ENCODE measurements around the gene SGSH.

SGSH gene

DNA sequence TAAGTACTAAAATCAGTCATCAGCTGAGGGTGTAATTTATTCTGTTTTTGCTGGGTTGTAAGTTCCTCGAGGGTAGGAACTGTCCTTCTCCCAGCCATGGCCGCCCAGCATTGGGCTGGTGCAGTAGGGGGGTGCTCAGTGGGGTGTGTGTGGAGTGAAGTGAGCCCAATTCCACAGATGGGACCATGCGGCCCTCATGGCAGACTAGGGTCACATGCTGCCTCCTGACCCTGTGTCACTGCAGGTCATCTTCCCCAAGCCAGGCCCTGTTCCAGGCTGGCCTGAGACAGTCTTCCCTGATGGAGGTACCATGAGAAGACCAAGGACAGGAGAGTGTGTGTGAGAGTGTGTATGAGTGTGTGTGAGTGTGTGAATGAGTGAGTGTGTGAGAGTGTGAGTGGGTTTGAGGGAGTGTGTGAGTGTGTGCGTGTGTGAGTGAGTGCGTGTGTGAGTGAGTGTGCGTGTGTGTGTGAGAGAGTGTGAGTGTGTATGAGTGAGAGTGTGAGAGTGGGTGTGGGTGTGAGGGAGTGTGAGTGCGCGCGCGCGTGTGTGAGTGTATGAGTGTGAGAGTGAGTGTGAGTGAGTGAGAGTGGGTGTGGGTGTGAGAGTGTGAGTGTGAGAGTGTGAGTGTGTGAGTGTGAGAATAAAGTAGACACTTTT is 3.8 kb upstream of the SGSH start:
- no peak for DNase-seq

DNA sequence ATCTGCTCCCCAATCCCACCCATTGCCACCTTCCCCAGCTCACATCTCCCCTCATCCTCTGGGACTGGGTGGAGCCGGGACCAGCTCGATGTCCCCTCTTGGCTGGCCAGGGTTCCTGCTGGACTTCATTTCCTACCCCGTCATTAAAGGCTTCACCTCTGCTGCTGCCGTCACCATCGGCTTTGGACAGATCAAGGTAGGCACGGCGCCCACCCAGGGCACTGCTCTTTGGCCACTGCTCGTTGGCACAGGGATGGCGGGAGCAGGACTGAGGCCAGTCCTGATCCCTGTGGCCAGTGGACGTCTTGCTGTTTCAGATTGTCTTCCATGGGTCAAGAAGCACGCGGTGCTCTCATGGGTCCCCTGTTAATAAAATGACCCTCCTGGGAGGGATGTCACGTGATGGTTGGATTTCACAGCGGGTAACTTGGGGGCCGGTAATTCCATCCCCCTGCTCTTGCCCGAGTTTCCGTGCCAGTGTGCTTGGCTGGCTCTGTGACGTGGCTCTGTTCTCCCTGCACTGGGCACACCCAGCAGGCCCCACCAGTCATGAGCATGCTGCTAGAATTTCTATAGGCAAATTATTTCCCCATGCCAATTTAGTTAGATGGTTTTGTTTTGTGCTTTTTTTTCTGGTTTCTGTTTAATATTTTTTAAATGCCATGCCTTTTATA is 3.1 kb upstream of the SGSH start:
- no peak for DNase-seq

DNA sequence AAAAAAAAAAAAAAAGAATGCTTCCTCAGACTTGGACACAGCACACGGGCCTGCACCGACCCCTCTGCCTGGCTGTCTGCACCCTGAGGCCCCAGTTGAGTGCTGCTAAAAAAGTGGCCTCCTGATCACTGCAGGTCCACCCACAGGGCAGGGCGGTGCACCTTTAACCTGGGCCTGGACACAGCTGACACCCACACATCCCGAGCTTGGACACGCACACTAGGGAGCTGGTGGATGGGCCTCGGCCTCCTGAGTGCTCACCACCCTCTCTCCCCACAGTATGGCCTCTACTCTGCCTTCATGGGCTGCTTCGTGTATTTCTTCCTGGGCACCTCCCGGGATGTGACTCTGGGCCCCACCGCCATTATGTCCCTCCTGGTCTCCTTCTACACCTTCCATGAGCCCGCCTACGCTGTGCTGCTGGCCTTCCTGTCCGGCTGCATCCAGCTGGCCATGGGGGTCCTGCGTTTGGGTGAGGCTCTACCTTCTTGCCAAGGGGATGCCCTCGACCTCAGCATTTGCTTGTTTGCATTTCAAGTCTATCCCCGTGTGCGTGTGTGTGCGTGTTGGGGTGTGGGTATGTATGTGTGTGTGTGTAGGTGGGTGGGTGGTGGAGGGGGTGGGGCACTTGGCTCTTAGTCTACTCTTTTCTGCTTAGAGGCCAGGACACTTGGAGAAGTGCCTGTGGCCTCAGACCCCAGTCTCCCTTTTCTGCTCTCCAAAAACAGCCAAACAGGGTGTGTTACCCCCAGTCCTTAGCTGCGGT is 2.4 kb upstream of the SGSH start:
- no peak for DNase-seq

DNA sequence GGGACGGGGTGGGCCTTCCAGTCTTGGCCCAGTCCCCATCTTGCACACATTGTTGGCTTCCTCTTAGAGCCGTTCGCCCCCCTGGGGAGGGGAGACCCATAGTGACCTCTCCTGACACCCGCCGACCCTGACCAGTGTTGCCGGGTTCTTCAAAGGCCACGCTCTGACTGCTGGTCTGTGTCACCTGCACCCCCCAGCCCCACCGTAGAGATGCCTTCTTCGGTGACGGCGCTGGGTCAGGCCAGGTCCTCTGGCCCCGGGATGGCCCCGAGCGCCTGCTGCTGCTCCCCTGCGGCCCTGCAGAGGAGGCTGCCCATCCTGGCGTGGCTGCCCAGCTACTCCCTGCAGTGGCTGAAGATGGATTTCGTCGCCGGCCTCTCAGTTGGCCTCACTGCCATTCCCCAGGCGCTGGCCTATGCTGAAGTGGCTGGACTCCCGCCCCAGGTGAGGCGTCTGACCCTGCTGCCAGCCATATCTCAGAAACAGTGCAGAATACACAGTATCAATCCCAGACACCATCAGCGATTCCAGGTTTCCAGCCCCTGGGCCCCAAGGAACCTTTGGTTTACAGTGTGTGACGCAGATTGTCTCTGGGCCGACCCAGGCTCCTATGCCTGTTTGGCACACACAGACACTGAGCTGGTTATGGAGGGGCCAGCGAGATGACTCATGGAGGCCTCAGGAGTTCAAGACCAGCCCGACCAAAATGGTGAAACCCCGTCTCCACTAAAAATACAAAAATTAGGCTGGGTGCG is 1.4 kb upstream of the SGSH start:
- no peak for DNase-seq

- DNase-seq: no peak
Observed at GRCh38 chr17:80220736-80221215, 643 bp upstream of the SGSH start.

- DNase-seq: no peak
Observed at GRCh38 chr17:80219763-80220053, 425 bp downstream of the SGSH start.

DNA sequence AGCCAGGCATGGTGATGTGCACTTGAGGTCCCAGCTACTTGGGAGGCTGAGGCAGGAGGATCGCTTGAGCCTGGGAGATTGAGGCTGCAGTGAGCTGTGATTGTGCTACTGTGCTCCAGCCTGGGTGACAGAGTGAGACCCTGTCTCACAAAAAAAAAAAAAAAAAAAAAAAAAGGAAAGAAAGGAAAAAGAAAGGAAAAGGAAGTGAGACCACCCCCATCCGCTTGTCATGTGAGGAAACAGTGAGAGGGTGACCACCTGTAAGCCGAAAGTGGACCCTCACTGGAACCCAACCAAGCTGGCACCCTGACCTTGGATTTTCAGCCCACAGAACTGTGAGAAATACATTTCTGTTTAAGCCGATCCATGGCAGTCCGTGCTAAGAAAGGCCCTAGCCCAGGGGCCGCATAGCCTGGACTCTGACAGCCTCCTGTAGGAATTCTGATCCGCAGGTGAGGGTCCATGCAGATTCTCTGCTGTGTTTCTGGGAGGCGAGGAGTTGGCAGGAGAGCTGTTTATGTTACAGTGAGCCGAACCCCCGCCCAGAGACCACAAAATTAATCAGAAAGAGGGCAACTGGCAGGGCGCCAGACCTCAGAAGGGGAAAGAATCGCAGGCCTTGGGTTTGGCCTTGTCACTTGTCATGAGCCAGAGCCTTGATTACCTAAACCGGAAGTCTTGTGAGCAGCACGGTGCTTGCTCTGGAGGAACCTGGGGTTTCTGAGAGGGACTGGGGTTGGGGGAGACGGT is 945 bp downstream of the SGSH start:
- DNase-seq: peak; percentile 93

- DNase-seq: no peak
Observed at GRCh38 chr17:80218391-80218790, 1.7 kb downstream of the SGSH start.

DNA sequence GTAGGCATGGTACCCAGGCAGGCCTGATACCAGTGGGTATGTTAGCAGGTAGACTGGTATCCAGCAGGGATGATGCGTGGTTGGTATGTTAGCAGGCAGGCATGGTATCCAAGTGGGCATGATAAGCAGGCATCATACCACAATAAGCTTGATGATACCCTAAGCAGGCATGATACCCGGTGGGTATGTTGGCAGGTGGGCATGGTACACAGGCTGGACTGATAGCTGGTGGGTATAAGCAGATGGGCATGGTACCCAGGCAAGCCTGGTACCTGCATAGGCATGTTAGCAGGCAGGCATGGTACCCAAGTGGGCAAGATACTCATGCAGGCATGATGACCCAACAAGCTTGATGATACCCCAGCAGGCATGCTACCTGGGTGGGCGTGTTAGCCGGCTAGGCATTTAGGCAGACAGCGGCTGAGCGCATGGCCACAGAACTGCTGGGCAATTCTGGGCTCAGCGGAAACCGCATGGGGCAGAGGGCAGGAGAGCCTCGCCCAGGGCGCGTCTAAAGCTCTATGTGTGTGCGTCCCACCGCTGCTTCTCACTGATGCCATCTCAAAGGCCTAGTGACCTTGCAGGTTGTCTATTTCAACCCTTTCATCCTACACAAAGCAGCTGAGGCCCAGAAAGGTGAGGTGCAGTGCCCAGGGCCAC is 2.3 kb downstream of the SGSH start:
- DNase-seq: no peak

DNA sequence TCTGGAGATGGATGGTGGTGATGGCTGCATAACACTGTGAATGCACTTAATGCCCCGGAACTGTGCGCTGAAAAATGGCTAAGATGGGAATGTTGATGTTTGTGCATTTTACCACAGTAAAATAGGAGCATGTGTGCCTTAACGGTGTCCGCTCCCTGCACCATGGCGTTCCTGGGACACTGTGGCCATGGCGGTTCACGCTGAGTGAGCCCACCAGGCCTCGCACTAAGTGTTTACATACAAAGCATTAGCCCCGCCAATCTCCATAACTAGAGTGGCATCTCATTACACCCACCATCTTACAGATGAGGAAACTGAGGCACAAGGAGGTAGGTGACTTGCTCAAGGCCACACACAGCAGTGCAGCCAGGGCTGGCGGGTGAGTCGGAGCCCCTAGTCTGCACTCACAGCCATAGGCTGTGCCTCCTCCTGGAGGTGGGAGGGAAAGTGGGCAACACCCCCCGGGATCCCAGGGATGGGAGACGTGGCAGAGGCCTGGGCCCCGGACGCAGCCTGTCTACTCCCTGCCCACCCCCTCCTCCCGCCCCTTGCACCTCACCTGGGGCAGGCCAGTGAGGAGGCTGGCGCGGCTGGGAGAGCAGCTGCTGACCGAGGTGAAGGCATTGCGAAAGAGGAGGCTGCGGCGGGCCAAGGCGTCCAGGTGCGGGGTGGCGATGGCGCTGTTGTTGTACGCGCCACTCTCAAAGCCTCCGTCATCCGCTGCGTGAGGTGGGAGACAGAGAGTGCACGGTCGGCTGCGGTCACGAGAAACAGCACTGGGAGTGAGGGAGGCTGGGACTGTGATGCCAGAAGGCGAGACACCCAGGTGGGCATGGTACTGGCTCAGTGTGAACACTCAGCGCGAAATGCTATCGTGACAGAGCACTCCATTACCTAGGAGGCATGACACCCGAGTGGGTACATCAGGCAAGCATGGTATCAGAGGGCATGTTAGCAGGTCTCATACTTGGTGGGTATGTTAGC is 3.4 kb downstream of the SGSH start:
- no peak for DNase-seq

- no peak for DNase-seq
Observed at GRCh38 chr17:80214878-80215210, 5.3 kb downstream of the SGSH start.

DNA sequence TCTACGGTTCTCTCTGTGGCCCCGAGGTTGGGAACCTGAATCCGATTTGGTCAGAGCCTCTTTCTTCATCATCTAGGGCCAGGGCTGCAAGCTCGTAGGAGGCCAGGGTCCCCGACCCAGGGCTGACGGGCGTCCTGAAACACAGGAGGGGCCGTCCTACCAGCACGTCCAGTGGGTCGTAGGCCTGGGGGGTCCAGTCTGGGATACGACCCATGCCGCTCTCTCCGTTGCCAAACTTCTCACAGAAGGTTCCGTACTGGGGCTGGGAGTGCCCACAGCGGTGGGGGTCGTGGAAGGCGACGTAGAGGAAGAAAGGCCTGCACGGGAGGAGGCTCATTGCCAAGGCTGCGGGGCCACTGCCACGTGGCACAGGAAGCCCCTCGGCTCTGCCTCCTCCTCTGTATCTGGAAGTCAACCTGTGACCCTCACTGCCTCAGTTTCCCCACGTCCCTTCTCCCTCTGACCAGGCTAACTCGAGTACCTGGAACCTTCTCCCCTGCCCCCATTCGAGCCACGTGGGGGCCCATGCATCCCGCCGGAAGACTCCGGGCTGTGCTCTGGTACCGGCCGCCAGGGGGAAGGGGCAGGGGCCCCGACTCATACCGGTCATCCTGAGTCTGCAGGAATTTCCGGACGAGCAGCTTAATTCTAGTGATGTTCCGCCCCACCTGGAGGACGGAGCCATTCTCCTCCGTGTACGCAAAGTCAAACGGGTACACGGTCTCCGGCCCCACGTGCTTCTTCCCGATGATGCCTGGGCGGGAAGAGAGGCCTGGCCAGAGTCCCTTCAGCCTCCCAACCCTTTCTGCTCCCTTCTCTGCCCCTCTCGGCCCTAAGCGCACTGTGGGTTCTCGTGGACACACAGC is 5.9 kb downstream of the SGSH start:
- DNase-seq: no peak

- no peak for DNase-seq
Observed at GRCh38 chr17:80213643-80213975, 6.5 kb downstream of the SGSH start.

DNA sequence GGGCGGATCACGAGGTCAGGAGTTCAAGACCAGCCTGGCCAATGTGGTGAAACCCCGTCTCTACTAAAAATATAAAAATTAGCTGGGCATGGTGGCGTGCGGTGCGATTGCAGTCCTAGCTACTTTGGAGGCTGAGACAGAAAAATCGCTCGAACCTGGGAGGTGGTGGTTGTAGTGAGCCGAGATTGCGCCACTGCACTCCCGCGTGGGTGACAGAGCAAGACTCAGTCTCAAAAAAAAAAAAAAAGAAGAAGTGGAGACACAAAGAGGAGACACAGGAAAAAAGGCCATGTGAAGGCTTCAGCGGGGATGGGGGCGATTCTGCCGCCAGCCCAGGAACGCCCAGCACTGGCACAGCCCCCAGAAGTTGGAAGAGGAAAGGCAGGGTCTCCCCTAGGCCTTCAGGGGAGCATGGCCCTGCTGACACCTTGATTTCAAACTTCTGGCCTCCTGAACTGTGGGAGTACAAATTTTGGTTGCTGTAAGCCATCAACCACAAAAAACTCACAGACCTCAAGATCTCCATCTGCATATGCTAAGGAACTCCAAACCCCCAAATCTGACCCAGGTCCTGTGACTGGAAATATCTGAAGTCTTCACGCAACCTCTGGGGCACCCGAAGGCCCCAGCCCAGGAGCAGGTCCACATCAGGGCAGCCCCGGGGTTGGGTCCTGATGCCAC is 7.0 kb downstream of the SGSH start:
- no peak for DNase-seq

GRCh38 chr17:80212511-80212910 is 7.6 kb downstream of the SGSH start:
- no peak for DNase-seq

- no peak for DNase-seq
Observed at GRCh38 chr17:80212109-80212508, 8.0 kb downstream of the SGSH start.

GRCh38 chr17:80210348-80211108 is 9.6 kb downstream of the SGSH start:
- DNase-seq: no peak

- DNase-seq: no peak
Observed at GRCh38 chr17:80209765-80210164, 10.4 kb downstream of the SGSH start.

DNA sequence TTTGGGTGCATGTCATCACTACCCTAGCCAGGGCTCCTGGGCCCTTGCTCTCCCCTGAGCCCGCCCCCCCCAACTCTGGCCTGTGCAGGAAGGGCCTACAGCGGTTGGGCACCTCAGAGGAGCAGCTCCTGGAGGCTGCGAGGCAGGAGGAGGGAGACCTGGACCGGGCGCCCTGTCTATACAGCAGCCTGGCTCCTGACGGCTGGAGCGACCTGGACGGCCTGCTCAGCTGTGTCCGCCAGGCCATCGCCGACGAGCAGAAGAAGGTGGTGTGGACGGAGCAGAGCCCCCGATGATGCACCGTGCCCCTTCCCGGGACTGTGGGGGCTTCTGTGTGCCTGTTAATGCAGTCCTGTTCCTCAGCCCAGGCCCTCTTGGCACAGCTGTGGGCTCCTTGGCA is 12.1 kb downstream of the SGSH start:
- DNase-seq: no peak
